Endometrial microvascular endothelial cells (primary cell): Measurements from ENCODE around the gene FEZF2. TPM values are rescaled to one million over a fixed set of nuclear protein-coding genes. Genes with fewer than 3 reads are reported as not detected.

Experiments used
- in situ Hi-C: cut with HindIII; loops from 2 replicates; pipeline ENCODE4 v1.10.0; 2017; ENCODE audit warnings: low sequenced_read_pairs, low pct_unique_long_range_greater_than_20kb; ENCODE audit errors: inconsistent ontology term
- total RNA-seq: library from RNA; depleted of rRNA; stranded (reverse); fragments of >200 nt; gene quantifications from one replicate; pipeline ENCODE4 v1.2.3, GENCODE V29; 2015; ENCODE audit errors: inconsistent ontology term

Gene FEZF2
- total RNA-seq, 1 donor from 2014 or later = not detected

- in situ Hi-C loops = no loop called here
These were observed 17.0 kb downstream of the FEZF2 start for GRCh38 chr3:62356356-62356755.

DNA sequence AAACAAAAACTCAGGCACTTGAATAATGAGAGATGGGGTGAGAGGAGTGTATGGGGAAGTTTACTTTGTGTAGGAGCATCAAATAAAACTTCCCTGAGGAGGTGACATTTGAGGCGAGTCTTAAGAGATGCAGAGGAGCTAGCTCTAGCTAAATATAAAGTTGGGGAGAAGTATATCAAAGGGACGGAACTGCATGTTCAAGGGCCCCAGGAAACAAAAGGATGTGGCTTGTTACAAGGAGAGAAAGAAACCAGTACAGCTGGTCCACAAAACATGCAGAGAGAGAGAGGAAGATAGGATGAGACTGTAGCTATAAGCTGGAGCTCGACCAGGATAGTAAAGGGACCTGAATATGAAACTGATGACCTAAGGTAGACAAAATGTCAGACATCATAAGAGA lies 17.6 kb downstream of the FEZF2 start:
- in situ Hi-C loops = no loop called here

DNA sequence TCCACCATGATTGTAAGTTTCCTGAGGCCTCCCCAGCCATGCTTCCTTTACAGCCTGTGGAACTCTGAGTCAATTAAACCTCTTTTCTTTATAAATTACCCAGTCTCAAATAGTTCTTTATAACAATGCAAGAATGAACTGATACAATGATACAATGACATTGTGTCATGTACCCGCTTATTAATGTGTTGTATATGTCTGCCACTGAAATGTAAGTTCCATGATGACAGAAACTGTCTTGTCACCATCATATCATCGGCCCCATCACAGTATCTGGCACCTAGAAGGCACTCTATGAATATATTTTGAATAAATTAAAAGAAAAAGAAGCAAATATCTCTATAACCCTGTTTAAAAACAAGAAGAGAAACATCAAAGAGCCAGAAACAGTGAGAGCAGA lies 29.6 kb downstream of the FEZF2 start:
- in situ Hi-C loops = no loop called here

- in situ Hi-C loops = no loop called here
These were observed 38.2 kb downstream of the FEZF2 start for GRCh38 chr3:62335196-62335595.

- in situ Hi-C loops = no loop called here
These were observed 40.5 kb downstream of the FEZF2 start for GRCh38 chr3:62332835-62333244.

DNA sequence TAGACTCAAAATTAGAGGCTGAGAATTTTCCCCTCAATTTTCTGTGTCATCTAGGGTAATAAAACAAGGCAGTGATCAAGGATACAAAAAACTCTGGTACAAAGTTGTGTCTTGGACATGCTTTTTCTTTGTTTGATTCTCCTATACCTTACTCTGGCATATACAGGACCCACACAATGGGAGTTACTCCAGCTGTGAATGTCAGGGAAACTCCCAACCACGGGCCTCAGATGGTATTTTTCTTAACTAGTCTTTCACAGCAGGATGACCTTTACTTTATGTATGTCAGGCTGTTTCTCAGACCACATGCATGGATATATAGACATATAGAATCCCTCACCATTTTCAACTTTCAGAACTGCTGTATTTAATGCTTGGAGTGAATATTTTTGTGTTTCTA lies 41.3 kb downstream of the FEZF2 start:
- in situ Hi-C loops = no loop called here

DNA sequence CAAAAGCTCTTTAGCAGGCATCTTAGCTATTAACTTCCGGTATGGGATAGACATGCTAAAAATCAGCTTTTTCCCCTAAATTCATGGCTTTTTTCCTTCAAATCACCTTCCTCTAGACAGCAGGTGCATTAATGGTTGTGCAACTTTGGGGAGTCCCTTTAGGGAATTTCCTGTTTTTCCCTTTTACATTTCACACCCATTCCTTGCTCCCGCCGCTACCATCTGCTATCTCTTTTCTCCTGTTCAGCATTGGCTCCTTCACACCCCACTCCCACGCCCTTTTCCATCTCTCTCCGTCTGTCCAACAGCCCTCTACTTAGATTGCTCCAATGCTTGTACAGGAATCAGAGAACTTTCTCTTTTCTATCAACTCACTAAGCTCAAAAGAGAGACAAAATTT lies 43.4 kb downstream of the FEZF2 start:
- in situ Hi-C loops = no loop called here

DNA sequence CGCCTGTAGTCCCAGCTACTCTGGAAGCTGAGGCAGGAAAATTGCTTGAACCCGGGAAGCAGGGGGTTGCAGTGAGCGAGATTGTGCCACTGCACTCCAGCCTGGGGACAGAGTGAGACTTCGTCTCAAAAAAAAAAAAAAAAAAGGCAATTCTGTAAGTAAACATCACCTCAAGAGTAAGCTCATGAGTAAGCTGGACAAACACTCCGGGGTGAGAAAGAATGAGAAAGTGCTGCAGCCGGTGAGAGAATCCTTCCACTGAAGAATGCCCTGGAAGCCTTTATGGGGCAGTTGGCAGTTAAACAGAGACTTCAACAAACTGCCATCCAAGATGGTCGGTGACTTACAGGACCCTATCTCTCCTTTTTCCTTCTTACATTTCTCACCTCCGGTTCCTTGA lies 47.5 kb downstream of the FEZF2 start:
- in situ Hi-C loops = no loop called here

- in situ Hi-C loops = no loop called here
These were observed 50.1 kb downstream of the FEZF2 start for GRCh38 chr3:62323241-62323640.
